Common myeloid progenitor, CD34-positive (primary cell): ENCODE results near the gene NIPSNAP2.

Experiments
- CTCF ChIA-PET: fragments of 350-600 bp; sonication (Branson Sonifier 250); formaldehyde crosslinking; loops from one replicate; lab custom pipeline; 2021; ENCODE audit warnings: antibody characterized with exemption; lab: Charles Lee
- POLR2A ChIA-PET: fragments of 350-600 bp; sonication (Branson Sonifier 250); formaldehyde crosslinking; loops from one replicate; lab custom pipeline; 2021; ENCODE audit warnings: antibody characterized with exemption; lab: Charles Lee
- DNase-seq, 3 donors: peaks; one replicate each; pipeline versions ENCODE4 v3.0.0 to v3.0.0-alpha.2; 2013
- H3K27ac ChIP-seq, 2 experiments: 1 replicate in 1 of 2; 2 replicates in 1 of 2; pipeline ENCODE4 v1.7.0; 2013; ENCODE audit warnings: inconsistent platforms in 2 of 2, low read length in 2 of 2, mild to moderate bottlenecking in 2 of 2, low read depth in 1 of 2, moderate library complexity in 1 of 2; ENCODE audit not compliant: severe bottlenecking in 2 of 2, insufficient read depth in 1 of 2, poor library complexity in 1 of 2
- H3K27me3 ChIP-seq, 5 experiments: replicated peaks in 2 of 5; 1 replicate in 3 of 5; 2 replicates in 2 of 5; pipeline versions ENCODE4 v1.6.1 to v1.7.0; 2013; ENCODE audit warnings: low read length in 4 of 5, mild to moderate bottlenecking in 2 of 5, moderate library complexity in 2 of 5, inconsistent platforms in 1 of 5; ENCODE audit not compliant: insufficient read depth in 5 of 5, control insufficient read depth in 4 of 5
- H3K36me3 ChIP-seq, 4 experiments: 1 replicate in 2 of 4; 2 replicates in 2 of 4; pipeline versions ENCODE4 v1.6.1 to v1.7.0; 2013; ENCODE audit warnings: low read length in 3 of 4, control low read depth in 1 of 4, mild to moderate bottlenecking in 1 of 4; ENCODE audit not compliant: control insufficient read depth in 4 of 4, insufficient read depth in 4 of 4
- H3K4me1 ChIP-seq, 4 experiments: 1 replicate in 3 of 4; 2 replicates in 1 of 4; pipeline versions ENCODE4 v1.6.1 to v1.7.1; 2013; ENCODE audit warnings: low read length in 3 of 4, mild to moderate bottlenecking in 3 of 4, control low read depth in 1 of 4, inconsistent platforms in 1 of 4, moderate library complexity in 1 of 4; ENCODE audit not compliant: control insufficient read depth in 4 of 4, insufficient read depth in 4 of 4; ENCODE audit errors: control extremely low read depth in 1 of 4
- H3K4me3 ChIP-seq, 7 experiments: 1 replicate in 4 of 7; 2 replicates in 3 of 7; pipeline versions ENCODE4 v1.5.1 to v1.7.0; 2013; ENCODE audit warnings: mild to moderate bottlenecking in 7 of 7, low read length in 6 of 7, moderate library complexity in 6 of 7, inconsistent platforms in 2 of 7, low read depth in 2 of 7, control low read depth in 1 of 7; ENCODE audit not compliant: insufficient read depth in 4 of 7, control insufficient read depth in 1 of 7; ENCODE audit errors: extremely low read depth in 1 of 7
- H3K9me3 ChIP-seq, 5 experiments: 1 replicate in 4 of 5; 2 replicates in 1 of 5; pipeline versions ENCODE4 v1.6.1 to v1.7.1; 2013; ENCODE audit warnings: low read length in 4 of 5, mild to moderate bottlenecking in 2 of 5, inconsistent platforms in 1 of 5, low read depth in 1 of 5, moderate library complexity in 1 of 5; ENCODE audit not compliant: control insufficient read depth in 4 of 5, insufficient read depth in 2 of 5; ENCODE audit errors: control extremely low read depth in 1 of 5
- WGBS: methylation state at CpG from one replicate; pipeline ENCODE4 v1.1.5; 2013; ENCODE audit not compliant: insufficient coverage; 5-methylcytosine and 5-hydroxymethylcytosine counted together

Gene NIPSNAP2

DNA sequence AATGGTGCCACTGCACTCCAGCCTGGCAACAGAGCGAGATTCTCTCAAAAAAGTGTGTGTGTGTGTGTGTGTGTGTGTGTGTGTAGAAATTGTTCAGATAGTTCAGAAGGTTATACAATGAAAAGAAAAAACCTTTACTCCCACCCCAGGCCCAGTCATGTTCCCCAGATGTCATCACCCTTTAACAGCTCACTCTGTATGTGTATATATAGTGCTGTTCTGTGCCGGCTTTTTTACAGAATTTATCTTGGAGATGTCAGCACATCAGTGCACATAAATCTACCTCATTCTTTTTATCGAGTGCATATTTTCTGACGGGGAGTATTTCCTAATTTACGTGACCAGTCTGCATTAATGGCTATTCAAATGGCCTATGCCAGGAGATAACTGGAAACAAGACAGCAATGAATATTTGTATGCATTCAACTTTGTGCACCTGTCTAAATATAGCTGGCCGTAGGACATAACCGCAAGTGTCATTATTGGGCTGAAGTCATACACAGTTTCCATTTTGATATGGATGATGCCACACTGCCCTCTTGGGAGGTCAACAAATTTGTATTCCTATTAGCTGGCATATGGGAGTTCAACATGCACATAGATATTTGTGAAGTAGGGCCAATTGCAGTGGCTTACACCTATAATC, 11.7 kb downstream of the NIPSNAP2 start:
- CTCF ChIA-PET, result interaction anchor here (1.6 kb wide), 1 partner anchor 12 kb away, joined by 3 read pairs; the partner anchor contains the start of gene NIPSNAP2

DNA sequence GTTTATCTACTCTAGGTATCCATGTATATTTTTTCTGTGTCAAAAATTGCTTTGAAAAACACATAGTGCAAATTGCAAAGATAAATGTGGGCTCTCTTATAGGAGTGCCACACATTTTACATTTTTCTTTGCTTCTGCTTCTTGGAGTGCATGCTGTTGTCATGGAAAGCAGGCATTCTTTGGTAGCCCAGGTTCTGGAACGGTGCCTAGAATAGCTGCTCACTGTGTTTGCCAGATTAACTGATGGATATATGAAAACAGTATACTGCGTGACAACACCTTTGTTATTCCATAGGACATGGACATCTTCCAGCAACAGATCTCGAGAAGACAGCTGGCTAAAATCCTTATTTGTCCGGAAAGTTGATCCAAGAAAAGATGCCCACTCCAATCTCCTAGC, 13.4 kb downstream of the NIPSNAP2 start:
- Histone ChIP-seq H3K9me3 (no peaks in the 10 kb centered on the region), H3K27me3 (no peaks in the 10 kb centered on the region), H3K36me3 (peaks cover 23 to 47% (median 36%) of the 10 kb centered on the region in 4 experiments), H3K27ac (no peak overlapping the region), H3K4me1 (no peaks in the 10 kb centered on the region), H3K4me3 (no peak overlapping the region)
- WGBS, result 92% methylated on average over 2 of the region's 4 CpGs
- POLR2A ChIA-PET, result no interaction called here
- CTCF ChIA-PET, result interaction anchor here (1.6 kb wide), 2 partner anchors 14 to 95 kb away, joined by 3 to 6 read pairs; partner anchors contain the start of gene NIPSNAP2
- DNase-seq, result no peak

More for the DNA sequence above, 11.7 kb downstream of the NIPSNAP2 start:
- Histone ChIP-seq H3K9me3 (no peaks in the 10 kb centered on the region), H3K4me1 (no peaks in the 10 kb centered on the region), H3K36me3 (peaks cover 18 to 33% (median 27%) of the 10 kb centered on the region in 4 experiments), H3K27ac (no peak overlapping the region), H3K27me3 (no peaks in the 10 kb centered on the region), H3K4me3 (no peak overlapping the region)
- no peak for DNase-seq
- POLR2A ChIA-PET, result no interaction called here
- 89% methylated on average over 5 of the region's 7 CpGs for WGBS

DNA sequence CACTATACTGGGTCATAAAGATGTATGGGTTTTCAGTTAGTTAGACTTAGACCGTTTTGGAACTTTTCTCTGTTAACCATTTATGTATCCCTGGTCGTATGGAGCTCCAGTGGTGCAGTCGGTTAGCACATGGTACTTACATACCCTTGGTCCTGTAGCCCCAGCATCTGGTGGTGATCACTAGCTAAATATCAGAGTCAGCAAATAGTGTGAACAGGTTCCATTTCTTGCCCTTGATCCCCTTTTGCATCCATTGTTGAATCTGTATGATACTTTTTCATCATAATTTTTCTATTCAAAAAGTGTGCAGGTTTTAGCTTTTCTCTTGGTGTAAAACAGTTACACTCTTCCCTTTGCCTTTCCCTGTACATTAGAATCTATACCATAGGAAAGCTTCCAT, 15.9 kb downstream of the NIPSNAP2 start:
- no peak for DNase-seq
- H3K9me3 ChIP-seq, result no peaks in the 10 kb centered on the region
- ChIA-PET POLR2A (no interaction called here), CTCF (interaction anchor here (1.0 kb wide), 1 partner anchor 21 kb away, joined by 3 read pairs; no protein-coding TSS in a partner anchor)
- H3K4me1 ChIP-seq, result no peaks in the 10 kb centered on the region
- peaks cover 37 to 70% (median 51%) of the 10 kb centered on the region in 4 experiments for H3K36me3 ChIP-seq
- H3K4me3 ChIP-seq, result no peak overlapping the region
- H3K27me3 ChIP-seq, result no peaks in the 10 kb centered on the region
- H3K27ac ChIP-seq, result no peak overlapping the region
- 100% methylated on average over 2 of the region's 3 CpGs for WGBS

DNA sequence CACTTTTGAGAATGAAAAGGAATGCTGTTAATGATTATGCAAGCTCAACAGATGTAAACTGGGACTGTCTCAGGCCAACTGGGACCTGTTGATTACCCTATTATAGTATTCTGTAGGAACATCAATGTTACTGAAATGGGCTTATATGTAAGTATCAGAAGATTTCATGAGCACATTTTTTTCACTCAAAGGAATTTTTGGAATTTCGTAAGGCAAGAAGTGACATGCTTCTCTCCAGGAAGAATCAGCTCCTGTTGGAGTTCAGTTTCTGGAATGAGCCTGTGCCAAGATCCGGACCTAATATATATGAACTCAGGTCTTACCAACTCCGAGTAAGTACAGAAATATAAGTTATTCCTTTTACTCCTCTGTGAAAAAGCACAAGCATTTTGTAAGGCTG, 19.2 kb downstream of the NIPSNAP2 start:
- no peaks in the 10 kb centered on the region for H3K27me3 ChIP-seq
- H3K4me3 ChIP-seq, result no peak overlapping the region
- WGBS, result 100% methylated on average over 1 of the region's 3 CpGs
- no peak for DNase-seq
- H3K9me3 ChIP-seq, result no peaks in the 10 kb centered on the region
- H3K36me3 ChIP-seq, result peaks cover 39 to 72% (median 53%) of the 10 kb centered on the region in 4 experiments
- ChIA-PET POLR2A (no interaction called here), CTCF (no interaction called here)
- H3K4me1 ChIP-seq, result no peaks in the 10 kb centered on the region
- no peak overlapping the region for H3K27ac ChIP-seq

DNA sequence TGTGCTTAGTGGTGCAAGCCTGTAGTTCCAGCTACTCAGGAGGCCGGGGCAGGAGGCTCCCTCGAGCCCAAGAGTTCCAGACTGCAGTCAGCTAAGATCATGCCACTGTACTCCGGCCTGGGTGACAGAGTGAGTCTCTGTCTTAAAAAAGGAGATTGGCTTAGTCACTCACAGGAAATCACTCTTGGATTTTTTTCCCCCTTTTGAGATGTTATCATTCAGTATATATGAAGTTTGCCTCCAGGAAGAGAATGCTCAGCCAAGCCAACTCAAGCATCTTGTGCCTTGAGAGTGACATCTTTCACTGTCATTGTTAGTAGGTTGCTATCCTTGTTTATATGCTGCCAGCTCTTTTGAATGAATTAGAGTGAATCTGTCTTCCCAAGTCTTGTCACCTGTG, 28.0 kb downstream of the NIPSNAP2 start:
- peaks cover 12 to 53% (median 39%) of the 10 kb centered on the region in 4 experiments for H3K36me3 ChIP-seq
- WGBS, result 83% methylated on average over 2 of the region's 3 CpGs
- DNase-seq, result no peak
- H3K27me3 ChIP-seq, result no peaks in the 10 kb centered on the region
- CTCF ChIA-PET, result no interaction called here
- peaks cover 0 to 7% (median 2%) of the 10 kb centered on the region in 4 experiments for H3K4me1 ChIP-seq
- no peaks in the 10 kb centered on the region for H3K9me3 ChIP-seq
- POLR2A ChIA-PET, result no interaction called here
- H3K27ac ChIP-seq, result peak overlapping the region in 1 of 2 experiments; percentile 12
- H3K4me3 ChIP-seq, result no peak overlapping the region

DNA sequence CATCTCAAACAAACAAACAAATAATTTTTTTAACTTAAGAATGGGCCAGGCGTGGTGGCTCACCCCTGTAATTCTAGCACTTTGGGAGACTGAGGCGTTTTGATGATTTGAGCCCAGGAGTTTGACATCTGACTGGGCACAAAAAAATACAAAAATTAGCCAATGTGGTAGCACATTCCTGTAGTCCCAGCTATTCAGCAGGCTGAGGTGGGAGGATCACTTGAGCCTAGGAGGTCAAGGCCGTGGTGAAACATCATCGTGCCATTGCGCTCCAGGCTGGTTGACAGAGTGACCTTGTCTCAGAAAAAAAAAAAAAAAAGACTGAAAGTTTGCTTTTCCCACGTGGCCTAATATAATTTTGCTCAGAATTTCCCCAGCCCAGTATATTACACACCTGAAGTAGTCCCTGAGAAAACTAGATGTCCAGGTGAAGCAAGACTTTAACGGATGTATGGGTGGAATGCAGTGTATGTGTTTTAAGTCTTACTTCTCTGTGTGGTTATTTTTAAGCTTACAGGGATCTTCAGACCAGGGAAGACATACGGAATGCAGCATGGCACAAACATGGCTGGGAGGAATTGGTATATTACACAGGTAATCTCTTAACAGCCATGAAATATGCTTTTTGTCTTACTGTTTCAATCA, 32.6 kb downstream of the NIPSNAP2 start:
- 98% methylated on average over 6 of the region's 8 CpGs for WGBS
- Histone ChIP-seq H3K9me3 (no peaks in the 10 kb centered on the region), H3K27me3 (no peaks in the 10 kb centered on the region), H3K27ac (no peak overlapping the region), H3K36me3 (peaks cover 14 to 51% (median 37%) of the 10 kb centered on the region in 4 experiments), H3K4me1 (peaks cover 0 to 7% (median 2%) of the 10 kb centered on the region in 4 experiments), H3K4me3 (no peak overlapping the region)
- POLR2A ChIA-PET, result no interaction called here
- DNase-seq, result no peak
- CTCF ChIA-PET, result interaction anchor here (0.5 to 2.0 kb wide), 2 partner anchors 78 to 107 kb away, joined by 3 to 4 read pairs; no protein-coding TSS in a partner anchor

DNA sequence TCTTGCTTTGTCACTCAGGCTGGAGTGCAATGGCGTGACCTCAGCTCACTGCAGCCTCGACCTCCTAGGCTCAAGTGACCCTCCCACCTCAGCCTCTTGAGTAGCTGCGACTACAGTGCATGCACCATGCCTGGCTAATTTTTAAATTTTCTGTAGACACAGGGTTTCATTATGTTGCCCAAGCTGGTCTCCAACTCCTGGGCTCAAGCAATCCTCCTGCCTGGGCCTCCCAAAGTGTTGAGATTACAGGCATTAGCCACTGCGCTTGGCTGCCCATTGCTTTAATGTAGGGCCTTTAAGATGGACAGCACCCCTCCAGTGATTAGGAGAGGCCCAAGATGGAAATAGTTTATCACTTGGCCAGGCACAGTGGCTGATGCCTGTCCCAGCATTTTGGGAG, 39.4 kb downstream of the NIPSNAP2 start:
- Histone ChIP-seq H3K27ac (no peak overlapping the region), H3K9me3 (no peaks in the 10 kb centered on the region), H3K27me3 (no peaks in the 10 kb centered on the region), H3K4me1 (no peaks in the 10 kb centered on the region), H3K36me3 (peaks cover 3 to 7% (median 4%) of the 10 kb centered on the region in 4 experiments), H3K4me3 (no peak overlapping the region)
- no peak for DNase-seq
- 100% methylated on average over 2 of the region's 4 CpGs for WGBS
- ChIA-PET CTCF (interaction anchor here (0.8 to 10.2 kb wide), 6 partner anchors 9 to 81 kb away, joined by 3 to 123 read pairs (median 6); no protein-coding TSS in a partner anchor), POLR2A (no interaction called here)
